NCI-H2171 treated with DMSO at 0.1 percent for 48 hours (cell line): ENCODE results near the gene SYK.
A peak's percentile ranks its signal among the peaks of the same experiment; 100 is the strongest.
"Not testable (repeated sequence)": the region's sequence is repeated elsewhere in the genome, so short reads cannot be mapped to it uniquely, and the experiment has no call there.

Source experiments
- DNase-seq: peaks from one replicate; lab custom pipeline; 2025; lab: John Stamatoyannopoulos, UW

The SYK gene

GRCh38 chr9:90795871-90796317 is 5.7 kb upstream of the SYK start:
- DNase-seq: no peak

- no peak for DNase-seq
Measured at GRCh38 chr9:90799271-90799852, 2.3 kb upstream of the SYK start.

- DNase-seq: peak; percentile 61
Measured at GRCh38 chr9:90801973-90802322, 329 bp downstream of the SYK start.

GRCh38 chr9:90802386-90802985 is 867 bp downstream of the SYK start:
- peak; percentile 39 for DNase-seq

- peak; percentile 35 for DNase-seq
Measured at GRCh38 chr9:90803860-90804593, 2.4 kb downstream of the SYK start.

GRCh38 chr9:90805006-90805996 is 3.7 kb downstream of the SYK start:
- DNase-seq: peak; percentile 88

- DNase-seq: no peak
Measured at GRCh38 chr9:90807006-90807405, 5.4 kb downstream of the SYK start.

GRCh38 chr9:90808398-90808797 is 6.8 kb downstream of the SYK start:
- DNase-seq: no peak

- no peak for DNase-seq
Measured at GRCh38 chr9:90808890-90809685, 7.5 kb downstream of the SYK start.

GRCh38 chr9:90810691-90811090 is 9.1 kb downstream of the SYK start:
- DNase-seq: no peak

GRCh38 chr9:90813046-90813445 is 11.4 kb downstream of the SYK start:
- no peak for DNase-seq

- no peak for DNase-seq
Measured at GRCh38 chr9:90813523-90813922, 11.9 kb downstream of the SYK start.

- DNase-seq: no peak
Measured at GRCh38 chr9:90814355-90814754, 12.7 kb downstream of the SYK start.

- DNase-seq: no peak
Measured at GRCh38 chr9:90815183-90815943, 13.7 kb downstream of the SYK start.

- DNase-seq: no peak
Measured at GRCh38 chr9:90815944-90816357, 14.3 kb downstream of the SYK start.

GRCh38 chr9:90816690-90817089 is 15.1 kb downstream of the SYK start:
- DNase-seq: no peak

GRCh38 chr9:90818279-90818678 is 16.7 kb downstream of the SYK start:
- DNase-seq: no peak

GRCh38 chr9:90820406-90820805 is 18.8 kb downstream of the SYK start:
- not testable (repeated sequence) for DNase-seq

- DNase-seq: not testable (repeated sequence)
Measured at GRCh38 chr9:90821236-90821635, 19.6 kb downstream of the SYK start.

- DNase-seq: no peak
Measured at GRCh38 chr9:90821697-90822096, 20.1 kb downstream of the SYK start.

GRCh38 chr9:90822866-90823265 is 21.2 kb downstream of the SYK start:
- no peak for DNase-seq
